IPS-18a (cell line): Measurements from ENCODE around the gene SPG21.

Experiments used
- H3K27ac ChIP-seq: one replicate; pipeline ENCODE4 v1.5.1; 2013; ENCODE audit warnings: low read length
- H3K27me3 ChIP-seq: one replicate; pipeline ENCODE4 v1.6.1; 2013; ENCODE audit warnings: mild to moderate bottlenecking, low read length; ENCODE audit not compliant: control insufficient read depth, insufficient read depth
- H3K36me3 ChIP-seq: one replicate; pipeline ENCODE4 v1.6.1; 2013; ENCODE audit warnings: low read depth, low read length; ENCODE audit not compliant: control insufficient read depth
- H3K4me1 ChIP-seq: one replicate; pipeline ENCODE4 v1.6.1; 2013; ENCODE audit warnings: low read depth, low read length; ENCODE audit not compliant: control insufficient read depth
- H3K4me3 ChIP-seq: one replicate; pipeline ENCODE4 v1.5.1; 2013; ENCODE audit warnings: low read length
- H3K9ac ChIP-seq: one replicate; pipeline ENCODE4 v1.6.1; 2013; ENCODE audit warnings: mild to moderate bottlenecking, low read length, moderate library complexity
- H3K9me3 ChIP-seq: one replicate; pipeline ENCODE4 v1.6.1; 2013; ENCODE audit warnings: low read depth, low read length; ENCODE audit not compliant: control insufficient read depth

SPG21 gene, protein sequence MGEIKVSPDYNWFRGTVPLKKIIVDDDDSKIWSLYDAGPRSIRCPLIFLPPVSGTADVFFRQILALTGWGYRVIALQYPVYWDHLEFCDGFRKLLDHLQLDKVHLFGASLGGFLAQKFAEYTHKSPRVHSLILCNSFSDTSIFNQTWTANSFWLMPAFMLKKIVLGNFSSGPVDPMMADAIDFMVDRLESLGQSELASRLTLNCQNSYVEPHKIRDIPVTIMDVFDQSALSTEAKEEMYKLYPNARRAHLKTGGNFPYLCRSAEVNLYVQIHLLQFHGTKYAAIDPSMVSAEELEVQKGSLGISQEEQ

DNA sequence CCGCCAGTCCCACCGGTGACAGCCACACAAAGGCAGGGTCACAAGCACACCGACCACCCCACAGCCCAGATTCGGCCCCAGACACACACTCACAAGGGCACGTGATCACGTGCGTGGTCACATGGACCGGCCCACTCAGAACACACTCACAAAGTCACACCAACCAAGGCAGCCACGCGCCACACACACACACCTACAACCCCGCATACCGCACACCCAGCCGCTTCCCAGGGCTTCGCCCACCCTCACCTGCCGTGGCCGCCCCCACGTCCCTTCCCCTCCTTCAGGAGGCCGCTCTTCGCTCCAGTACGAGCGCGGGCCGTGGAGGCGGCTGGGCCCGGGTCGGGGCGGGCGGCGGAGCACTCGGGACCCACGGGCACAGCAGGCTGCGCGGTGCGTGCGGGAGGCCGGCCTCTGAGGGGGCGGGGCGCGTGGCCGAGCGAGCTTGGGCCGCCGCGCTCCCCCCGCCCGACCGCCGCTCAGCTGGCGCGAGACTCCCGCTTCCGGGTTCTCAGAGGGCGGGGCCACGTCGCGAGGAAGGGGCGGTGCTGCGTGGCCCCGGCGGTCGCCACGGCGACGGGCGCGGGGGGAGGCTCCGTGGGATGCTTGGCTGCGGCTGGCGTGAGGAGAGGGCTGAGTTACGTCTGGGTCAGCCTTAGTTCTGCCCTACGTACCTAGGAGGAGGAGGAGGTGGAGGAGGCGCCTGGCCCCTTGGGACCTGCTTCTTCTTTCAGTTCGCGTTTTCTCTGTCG lies at the start of gene SPG21:
Gene SPG21 (minus strand): TSS at position 499 of the 752 bp plus-strand sequence. CDS start 6,345 bp downstream, outside the sequence.
- Histone ChIP-seq H3K4me3 (peak within 1 kb of the TSS; percentile 95), H3K4me1 (peaks cover 7% of the 10 kb centered on the region), H3K27ac (no peak within 1 kb of the TSS)

DNA sequence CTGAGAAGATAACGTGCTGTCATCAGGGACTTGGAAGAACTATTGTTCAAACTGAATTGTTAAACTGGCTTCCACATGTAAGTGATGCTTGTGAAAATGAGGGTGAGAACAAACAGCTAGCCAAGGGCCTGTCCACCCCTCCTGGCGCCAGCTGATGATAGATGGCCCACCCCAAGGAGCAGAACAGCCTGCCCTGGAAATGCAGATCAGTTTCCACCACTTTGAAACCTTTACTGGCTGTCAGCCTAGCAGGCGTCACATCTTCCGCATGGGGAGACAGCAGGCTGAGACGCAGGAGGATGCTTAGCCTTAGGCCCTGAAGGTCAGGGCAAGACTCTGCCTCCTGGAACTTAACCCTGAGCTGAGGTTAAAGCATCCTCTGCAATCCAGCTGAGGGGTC lies 49.1 kb upstream of the SPG21 start:
- no peak overlapping the region for H3K27ac ChIP-seq
- H3K9ac ChIP-seq = no peak overlapping the region
- no peaks in the 10 kb centered on the region for H3K27me3 ChIP-seq
- H3K4me3 ChIP-seq = no peak overlapping the region
- H3K4me1 ChIP-seq = no peaks in the 10 kb centered on the region
- no peaks in the 10 kb centered on the region for H3K36me3 ChIP-seq
- no peaks in the 10 kb centered on the region for H3K9me3 ChIP-seq

More for the DNA sequence above, at the start of gene SPG21:
- Histone ChIP-seq H3K27me3 (no peaks in the 10 kb centered on the region), H3K9ac (peak within 1 kb of the TSS; percentile 71), H3K9me3 (no peaks in the 10 kb centered on the region), H3K36me3 (no peaks in the 10 kb centered on the region)

DNA sequence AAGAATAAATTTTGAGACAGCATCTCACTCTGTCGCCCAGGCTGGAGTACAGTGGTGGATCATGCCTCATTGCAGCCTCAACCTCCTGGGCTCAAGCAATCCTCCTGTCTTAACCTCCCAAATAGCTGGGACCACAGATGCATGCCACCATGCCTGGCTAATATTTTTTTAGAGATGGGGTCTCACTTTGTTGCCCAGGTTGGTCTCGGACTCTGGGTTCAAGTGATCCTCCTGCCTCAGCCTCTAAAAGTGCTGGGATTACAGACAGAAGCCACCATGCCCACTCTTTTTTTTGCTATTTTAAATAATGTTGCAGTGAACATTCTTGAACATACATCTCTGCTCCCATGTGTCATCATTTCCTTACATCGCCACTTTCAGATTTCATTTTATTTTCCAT lies 48.7 kb upstream of the SPG21 start:
- Histone ChIP-seq H3K4me3 (no peak overlapping the region), H3K9ac (no peak overlapping the region), H3K27ac (no peak overlapping the region), H3K36me3 (no peaks in the 10 kb centered on the region), H3K4me1 (no peaks in the 10 kb centered on the region), H3K27me3 (no peaks in the 10 kb centered on the region), H3K9me3 (no peaks in the 10 kb centered on the region)

DNA sequence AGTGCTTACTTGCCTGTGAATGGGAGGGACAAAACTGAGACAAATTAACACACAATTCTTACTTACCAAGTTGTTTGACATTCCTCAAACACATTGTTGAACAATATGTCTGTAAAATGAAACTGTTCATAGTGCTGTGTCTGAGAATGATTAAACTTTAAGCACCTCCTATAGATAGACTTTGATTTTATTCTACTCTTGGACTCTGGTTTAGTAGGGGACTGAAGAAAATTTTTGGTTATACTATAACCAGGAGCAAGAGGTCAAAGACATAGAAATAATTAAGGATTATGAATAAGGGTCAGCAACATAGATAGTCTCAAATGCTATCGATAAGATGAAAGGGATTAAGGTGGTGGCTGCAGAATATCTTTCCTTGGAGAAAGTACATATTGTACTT lies 47.6 kb upstream of the SPG21 start:
- H3K4me3 ChIP-seq = no peak overlapping the region
- no peaks in the 10 kb centered on the region for H3K36me3 ChIP-seq
- H3K4me1 ChIP-seq = no peaks in the 10 kb centered on the region
- H3K9ac ChIP-seq = no peak overlapping the region
- no peaks in the 10 kb centered on the region for H3K9me3 ChIP-seq
- H3K27ac ChIP-seq = no peak overlapping the region
- no peaks in the 10 kb centered on the region for H3K27me3 ChIP-seq

DNA sequence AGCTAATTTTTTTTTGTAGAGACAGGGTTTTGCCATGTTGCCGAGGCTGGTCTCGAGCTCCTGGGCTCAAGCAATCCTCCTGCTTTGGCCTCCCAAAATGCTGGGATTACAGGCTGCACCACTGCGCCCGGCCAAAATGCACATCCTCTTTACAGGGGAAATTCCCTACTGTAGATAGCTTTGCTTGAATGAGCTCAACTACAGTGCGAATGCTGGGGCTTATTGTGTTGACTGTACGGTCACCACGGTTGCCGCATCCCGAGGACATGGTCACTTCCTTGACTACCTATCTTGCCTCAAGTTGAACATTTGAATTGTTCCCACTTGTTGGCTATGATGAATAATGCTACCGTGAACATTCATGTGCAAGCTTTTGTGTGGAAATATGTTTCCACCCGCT lies 45.0 kb upstream of the SPG21 start:
- H3K4me3 ChIP-seq = no peak overlapping the region
- no peaks in the 10 kb centered on the region for H3K4me1 ChIP-seq
- no peak overlapping the region for H3K27ac ChIP-seq
- H3K27me3 ChIP-seq = no peaks in the 10 kb centered on the region
- H3K36me3 ChIP-seq = no peaks in the 10 kb centered on the region
- H3K9ac ChIP-seq = no peak overlapping the region
- H3K9me3 ChIP-seq = no peaks in the 10 kb centered on the region

DNA sequence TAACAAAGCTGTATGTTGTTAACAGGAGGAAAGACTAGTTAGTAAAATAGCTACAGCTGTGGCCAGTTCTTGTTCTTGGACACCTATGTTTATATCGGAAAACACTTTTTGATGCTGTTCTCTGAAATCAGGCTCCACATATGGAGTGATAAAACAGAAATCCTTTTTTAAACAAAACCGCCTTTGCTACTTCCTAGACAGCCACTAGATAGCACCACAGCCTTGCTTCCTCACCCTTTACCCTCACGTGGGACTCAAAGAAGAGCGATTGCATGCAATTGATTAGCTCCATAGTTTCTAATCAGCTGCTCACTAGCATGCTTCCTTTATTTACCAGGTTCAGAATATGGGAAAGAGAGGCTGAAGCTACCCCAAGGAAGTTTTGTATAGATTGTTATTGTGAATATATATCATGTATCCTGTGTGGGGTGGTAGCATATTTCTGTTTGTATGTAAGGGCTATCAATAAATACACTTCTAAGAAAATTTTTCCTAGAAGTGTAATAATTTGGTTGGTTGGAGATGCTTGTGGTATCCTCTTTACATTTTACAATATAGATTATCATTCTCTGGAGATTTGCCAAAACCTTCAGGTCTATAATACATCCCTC lies 44.0 kb upstream of the SPG21 start:
- Histone ChIP-seq H3K4me1 (no peaks in the 10 kb centered on the region), H3K9me3 (no peaks in the 10 kb centered on the region), H3K36me3 (no peaks in the 10 kb centered on the region), H3K4me3 (no peak overlapping the region), H3K9ac (no peak overlapping the region), H3K27me3 (no peaks in the 10 kb centered on the region), H3K27ac (no peak overlapping the region)

DNA sequence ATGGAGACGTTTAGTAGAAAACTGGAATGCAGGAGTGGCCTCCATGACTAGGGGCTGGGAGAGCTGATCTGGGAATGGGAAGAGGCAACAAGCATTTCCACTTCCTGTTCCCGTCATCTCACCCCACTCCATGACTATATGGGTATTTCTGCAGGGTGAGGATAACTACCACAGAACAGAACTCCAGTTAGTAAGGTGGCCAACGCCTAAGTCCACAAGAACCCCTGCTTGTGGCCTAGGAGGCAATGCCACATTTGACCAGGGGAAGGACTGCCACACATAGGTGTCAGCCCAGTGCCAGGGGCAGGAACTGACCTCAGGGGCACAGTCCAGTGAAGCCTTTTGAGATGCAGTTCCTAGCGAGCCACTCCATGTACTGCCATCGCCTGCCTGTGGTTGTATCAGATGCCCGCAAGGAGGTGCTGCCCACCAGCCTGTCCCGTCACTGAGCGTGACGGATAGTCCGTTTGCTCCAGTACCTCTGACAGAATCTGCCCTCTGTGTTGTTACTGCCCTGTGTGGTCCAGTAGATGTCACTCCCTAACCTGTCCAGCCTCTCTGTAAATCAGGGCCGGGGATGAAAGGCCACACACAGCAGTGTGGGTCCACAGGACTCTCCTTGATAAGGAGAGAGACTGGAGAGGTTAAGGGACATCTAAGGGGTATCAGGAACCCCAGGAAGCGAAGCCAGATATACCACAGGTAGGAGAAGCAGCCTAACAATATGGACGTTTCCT lies 43.3 kb upstream of the SPG21 start:
- Histone ChIP-seq H3K9ac (no peak overlapping the region), H3K4me1 (peaks cover 5% of the 10 kb centered on the region), H3K36me3 (no peaks in the 10 kb centered on the region), H3K27ac (no peak overlapping the region), H3K27me3 (no peaks in the 10 kb centered on the region), H3K9me3 (no peaks in the 10 kb centered on the region), H3K4me3 (no peak overlapping the region)

DNA sequence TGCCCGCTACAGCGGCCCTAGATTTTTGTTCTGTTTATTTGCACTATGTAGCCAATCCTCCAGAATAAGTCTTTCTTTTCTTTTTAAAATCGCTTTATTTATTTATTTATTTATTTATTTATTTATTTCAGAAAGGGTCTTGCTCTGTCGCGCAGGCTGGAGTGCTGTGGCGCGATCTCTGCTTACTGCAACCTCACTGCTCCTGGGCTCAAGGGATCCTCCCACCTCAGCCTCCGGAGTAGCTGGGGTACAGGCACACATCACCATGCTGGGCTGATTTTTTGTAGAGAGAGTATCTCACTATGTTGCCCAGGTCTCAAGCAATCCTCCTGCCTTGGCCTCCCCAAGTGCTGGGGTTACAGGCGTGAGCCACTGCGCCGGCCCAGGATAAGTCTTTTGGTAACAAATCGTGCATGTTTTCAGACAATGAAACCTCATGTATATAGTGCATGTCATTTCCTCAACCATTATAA lies 40.1 kb upstream of the SPG21 start:
- H3K36me3 ChIP-seq = peaks cover 11% of the 10 kb centered on the region
- no peak overlapping the region for H3K9ac ChIP-seq
- H3K4me3 ChIP-seq = peak overlapping the region; percentile 91
- H3K27me3 ChIP-seq = no peaks in the 10 kb centered on the region
- H3K27ac ChIP-seq = no peak overlapping the region
- no peaks in the 10 kb centered on the region for H3K9me3 ChIP-seq
- H3K4me1 ChIP-seq = peaks cover 5% of the 10 kb centered on the region

DNA sequence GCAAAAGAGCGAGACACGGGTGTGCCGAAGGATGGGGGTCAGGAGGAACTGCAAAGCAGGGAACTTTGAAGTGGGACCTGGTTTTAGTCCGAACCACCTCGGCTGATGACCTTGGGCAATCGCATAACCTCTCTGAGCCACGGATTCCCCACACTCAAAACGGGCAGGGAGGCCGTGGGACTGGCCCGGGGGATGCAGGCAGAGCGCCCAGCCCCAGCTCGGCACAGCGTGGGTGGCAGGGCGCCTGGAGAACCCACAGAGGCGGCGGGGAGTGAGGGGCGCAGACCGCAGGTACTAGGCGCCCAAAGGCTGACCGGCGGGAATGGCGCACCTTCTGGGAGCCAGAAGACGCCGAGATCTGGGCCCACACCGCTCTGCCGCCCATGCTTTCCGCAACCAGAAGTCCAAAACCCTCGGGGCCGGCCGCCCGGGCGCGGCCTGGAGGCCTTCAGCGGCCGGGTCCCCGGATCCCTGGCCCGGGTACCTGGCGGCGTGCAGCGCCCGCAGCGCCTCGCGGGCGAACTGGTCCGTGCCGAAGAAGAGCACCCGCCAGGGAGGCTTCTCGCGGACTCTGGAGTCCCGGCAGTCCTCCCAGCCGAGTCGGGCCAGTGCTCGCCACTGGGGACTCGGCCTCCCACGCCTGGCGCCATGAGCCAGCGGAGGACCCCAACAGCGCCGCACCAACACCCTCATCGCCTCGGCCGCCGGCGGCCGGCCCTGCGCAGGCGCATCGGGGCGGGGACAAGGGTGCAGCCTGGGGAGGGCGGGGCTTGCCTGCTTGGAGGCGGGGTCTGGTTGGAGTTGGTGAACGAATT lies 39.4 kb upstream of the SPG21 start, which contains the start of gene MTFMT:
Gene MTFMT (minus strand): TSS at position 719 of the 815 bp plus-strand sequence. CDS start 26 bp downstream, at position 693.
- no peak within 1 kb of the TSS for H3K27ac ChIP-seq
- H3K9ac ChIP-seq = peak within 1 kb of the TSS; percentile 82
- H3K27me3 ChIP-seq = no peaks in the 10 kb centered on the region
- H3K36me3 ChIP-seq = peaks cover 11% of the 10 kb centered on the region
- peak within 1 kb of the TSS; percentile 91 for H3K4me3 ChIP-seq
- H3K4me1 ChIP-seq = peaks cover 5% of the 10 kb centered on the region
- no peaks in the 10 kb centered on the region for H3K9me3 ChIP-seq

DNA sequence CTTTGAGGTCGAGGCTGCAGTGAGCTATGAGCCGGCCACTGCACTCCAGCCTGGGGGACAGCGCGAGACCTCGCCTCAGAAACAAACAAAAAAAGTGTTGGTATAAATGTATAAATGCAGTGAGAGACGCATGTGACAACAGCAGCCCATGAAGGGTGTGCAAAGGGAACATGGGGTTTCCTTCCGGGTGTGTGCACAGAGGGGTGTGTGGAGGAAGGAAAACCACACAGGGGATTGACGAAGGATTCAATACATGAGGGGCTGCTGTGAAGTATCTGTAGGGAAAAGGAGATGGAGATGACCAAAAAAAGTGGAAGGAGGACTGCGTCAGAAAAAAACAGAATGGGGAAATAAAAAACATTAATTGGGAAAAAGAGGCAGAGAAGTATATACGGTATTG lies 38.6 kb upstream of the SPG21 start:
- peaks cover 5% of the 10 kb centered on the region for H3K4me1 ChIP-seq
- peak overlapping the region; percentile 91 for H3K4me3 ChIP-seq
- peak overlapping the region; percentile 82 for H3K9ac ChIP-seq
- no peaks in the 10 kb centered on the region for H3K9me3 ChIP-seq
- H3K27me3 ChIP-seq = no peaks in the 10 kb centered on the region
- peaks cover 11% of the 10 kb centered on the region for H3K36me3 ChIP-seq
- no peak overlapping the region for H3K27ac ChIP-seq
